ENCODE measurements around the gene FIBP.

GRCh38 chr11:65928667-65929066 lies 40.4 kb upstream of the FIBP start:
- no peak for TF ChIP-seq CTCF (IDR thresholded peaks at IDR 0.05; ENCODE audit: low read depth, low read length)
- no peak for TF ChIP-seq POLR2A (IDR thresholded peaks at IDR 0.05; ENCODE audit: extremely low read depth, insufficient read length)
